K562 (cell line): ENCODE measurements around the gene DR1.

Experiments used
- CHD2 ChIP-seq: IDR thresholded peaks from 2 replicates; pipeline ENCODE4 v1.6.1; 2011; ENCODE audit warnings: low read depth, low read length
- CSDE1 ChIP-seq, 2 experiments: fragments of 450-650 bp; IDR thresholded peaks; 2 replicates each; pipeline ENCODE4 v1.6.1; 2016; ENCODE audit warnings: mild to moderate bottlenecking in 1 of 2
- HNRNPLL ChIP-seq: fragments of 200-400 bp; formaldehyde crosslinking; IDR thresholded peaks from 2 replicates; pipeline ENCODE4 v1.6.1; 2017; ENCODE audit warnings: low read length, low read depth, mild to moderate bottlenecking; ENCODE audit not compliant: poor library complexity, severe bottlenecking
- JUND ChIP-seq, 2 experiments: IDR thresholded peaks; 2 replicates in 1 of 2; 3 replicates in 1 of 2; pipeline ENCODE4 v1.6.1; 2011; ENCODE audit warnings: borderline replicate concordance in 2 of 2, low read depth in 2 of 2, low read length in 2 of 2, improper control_type of control experiment in 1 of 2, missing biosample characterization in 1 of 2, missing genetic modification characterization in 1 of 2, missing genetic modification reagents in 1 of 2
- MED1 ChIP-seq: sonication (generic); formaldehyde crosslinking; IDR thresholded peaks from 2 replicates; pipeline ENCODE4 v1.8.1; 2023; ENCODE audit warnings: missing genetic modification reagents, borderline replicate concordance
- PCBP1 ChIP-seq: fragments of 200-400 bp; formaldehyde crosslinking; IDR thresholded peaks from 2 replicates; pipeline ENCODE4 v1.6.1; 2018; ENCODE audit warnings: mild to moderate bottlenecking, low read depth, low read length; ENCODE audit not compliant: poor library complexity, severe bottlenecking
- POLR2A ChIP-seq: fragments of 450-650 bp; conservative IDR thresholded peaks from 2 replicates; pipeline ENCODE4 v1.6.1; 2016
- SMARCE1 ChIP-seq: fragments of 450-650 bp; IDR thresholded peaks from 2 replicates; pipeline ENCODE4 v1.7.1; 2016; ENCODE audit warnings: mild to moderate bottlenecking
- ZNF274 ChIP-seq: IDR thresholded peaks from 2 replicates; pipeline ENCODE4 v1.6.1; 2011; ENCODE audit warnings: low read depth, mild to moderate bottlenecking, low read length, moderate library complexity, borderline replicate concordance
- ZNF436 ChIP-seq: fragments of 250-450, 450-650 bp; sonication (Bioruptor Pico); formaldehyde crosslinking; IDR thresholded peaks from 2 replicates; pipeline ENCODE4 v1.7.0; 2020; ENCODE audit warnings: mild to moderate bottlenecking

DNA sequence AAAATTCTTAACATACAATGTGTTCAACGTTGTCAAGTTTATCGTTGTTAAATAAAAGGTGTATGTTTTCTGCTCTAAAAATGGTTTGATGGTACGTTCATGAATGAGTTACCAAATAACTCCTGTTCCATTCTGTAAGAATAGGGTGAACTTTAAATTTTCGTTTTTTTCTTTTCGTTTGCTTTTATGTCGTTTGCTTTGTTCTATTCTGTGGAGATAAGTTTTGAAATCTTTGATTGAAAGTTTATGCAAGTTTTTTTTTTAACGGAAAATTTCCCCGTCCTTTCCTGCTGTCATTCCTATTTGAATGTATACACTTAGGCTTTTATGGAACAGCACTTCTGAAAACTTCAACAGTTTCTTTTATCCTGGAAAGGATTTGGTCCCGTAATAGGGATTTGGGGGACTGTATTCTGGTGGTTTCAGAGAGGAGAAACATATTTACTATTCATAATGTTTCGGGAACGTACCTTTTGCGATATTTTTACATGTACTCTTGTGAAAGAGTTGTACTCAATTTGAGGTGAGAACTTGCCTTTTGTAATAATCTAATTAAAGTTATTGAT, 1.7 kb downstream of the DR1 start:
- no peak for TF ChIP-seq CHD2
- TF ChIP-seq MED1 = no peak
- no peak for TF ChIP-seq CSDE1 (IDR thresholded peaks at IDR 0.05)
- no peak for TF ChIP-seq JUND (IDR thresholded peaks at IDR 0.05; ENCODE audit: borderline replicate concordance, low read depth, low read length)
- TF ChIP-seq JUND (tag; IDR thresholded peaks at IDR 0.05; ENCODE audit: borderline replicate concordance, low read depth, low read length) = no peak
- no peak for TF ChIP-seq SMARCE1
- TF ChIP-seq PCBP1 = no peak
- TF ChIP-seq ZNF274 = no peak
- no peak for TF ChIP-seq ZNF436 (CRISPR knock-in tag)
- no peak for TF ChIP-seq POLR2A
- TF ChIP-seq HNRNPLL = no peak
